Keratinocyte (primary cell): Measurements from ENCODE around the gene LMO3. TPM values are rescaled to one million over a fixed set of nuclear protein-coding genes. Genes with fewer than 3 reads are reported as not detected.

Source experiments
- DNase-seq: peaks from one replicate; pipeline ENCODE4 v3.0.0-alpha.2; 2011; ENCODE audit warnings: low read depth, missing footprints, low spot score
- FAIRE-seq: peaks from 2 replicates; lab custom pipeline; 2011; peaks lifted over from hg19 to GRCh38; lab: Jason Lieb, UNC
- H2AFZ ChIP-seq: 2 replicates; pipeline ENCODE4 v1.6.0; 2012; ENCODE audit warnings: low read length, control low read depth, inconsistent platforms; ENCODE audit not compliant: control insufficient read depth
- H3K27ac ChIP-seq: 2 replicates; pipeline ENCODE4 v1.5.1; 2011; ENCODE audit warnings: low read length; ENCODE audit not compliant: control insufficient read depth, insufficient read depth
- H3K27me3 ChIP-seq: 3 replicates; pipeline ENCODE4 v1.6.0; 2011; ENCODE audit warnings: low read length; ENCODE audit not compliant: control insufficient read depth, insufficient read depth; ENCODE audit errors: extremely low read depth
- H3K36me3 ChIP-seq, 2 experiments: 2 replicates in 1 of 2; 3 replicates in 1 of 2; pipeline ENCODE4 v1.5.1; 2011; ENCODE audit warnings: low read length in 2 of 2, mild to moderate bottlenecking in 1 of 2; ENCODE audit not compliant: control insufficient read depth in 2 of 2, insufficient read depth in 2 of 2; ENCODE audit errors: extremely low read depth in 1 of 2
- H3K4me1 ChIP-seq: 3 replicates; pipeline ENCODE4 v1.5.1; 2011; ENCODE audit warnings: low read length; ENCODE audit not compliant: control insufficient read depth, insufficient read depth; ENCODE audit errors: extremely low read depth
- H3K4me2 ChIP-seq: 3 replicates; pipeline ENCODE4 v1.6.0; 2011; ENCODE audit warnings: low read depth, low read length; ENCODE audit not compliant: control insufficient read depth, insufficient read depth; ENCODE audit errors: extremely low read depth
- H3K4me3 ChIP-seq, 3 experiments: fragments of 200-600 bp in 1 of 3; sonication (generic) in 1 of 3; 2 replicates in 2 of 3; 3 replicates in 1 of 3; pipeline ENCODE4 v1.5.1; 2011 to 2016; ENCODE audit warnings: low read length in 3 of 3, mild to moderate bottlenecking in 3 of 3, control low read depth in 2 of 3, inconsistent platforms in 1 of 3, low read depth in 1 of 3, mixed read lengths in 1 of 3, mixed run types in 1 of 3, moderate library complexity in 1 of 3; ENCODE audit not compliant: control insufficient read depth in 2 of 3, insufficient read depth in 2 of 3; ENCODE audit errors: extremely low read depth in 1 of 3
- H3K79me2 ChIP-seq: 2 replicates; pipeline ENCODE4 v1.6.0; 2012; ENCODE audit warnings: low read length; ENCODE audit not compliant: control insufficient read depth, insufficient read depth
- H3K9ac ChIP-seq: 3 replicates; pipeline ENCODE4 v1.6.0; 2011; ENCODE audit warnings: low read length; ENCODE audit not compliant: control insufficient read depth, insufficient read depth; ENCODE audit errors: extremely low read depth
- H3K9me1 ChIP-seq: 3 replicates; pipeline ENCODE4 v1.6.0; 2011; ENCODE audit warnings: low read length; ENCODE audit not compliant: control insufficient read depth, insufficient read depth; ENCODE audit errors: extremely low read depth
- H3K9me3 ChIP-seq: 2 replicates; pipeline ENCODE4 v1.5.1; 2012; ENCODE audit warnings: low read depth, low read length; ENCODE audit not compliant: control insufficient read depth
- H4K20me1 ChIP-seq: 3 replicates; pipeline ENCODE4 v1.6.0; 2011; ENCODE audit warnings: low read length; ENCODE audit not compliant: control insufficient read depth, insufficient read depth; ENCODE audit errors: extremely low read depth
- CTCF ChIP-seq, 3 experiments: IDR thresholded peaks in 1 of 3; conservative IDR thresholded peaks in 1 of 3; optimal IDR thresholded peaks in 1 of 3; 2 replicates in 2 of 3; 3 replicates in 1 of 3; pipeline versions ENCODE3 to v1.5.1; 2011; ENCODE audit warnings: low read length in 3 of 3, mild to moderate bottlenecking in 3 of 3, moderate library complexity in 2 of 3, control low read depth in 1 of 3, inconsistent platforms in 1 of 3; ENCODE audit not compliant: insufficient read depth in 2 of 3; ENCODE audit errors: extremely low read depth in 1 of 3
- EZH2 ChIP-seq: IDR thresholded peaks from one replicate; pipeline ENCODE4 v1.6.1; 2012; ENCODE audit warnings: inconsistent platforms, mild to moderate bottlenecking, low read length, moderate library complexity
- dilution Hi-C: fragments of 300-500 bp; cut with MboI; formaldehyde crosslinking; loops from one replicate; pipeline ENCODE4 v1.7.0; 2020; ENCODE audit warnings: low sequenced_read_pairs; ENCODE audit not compliant: extremely low pct_ligation_motif_present
- polyA plus RNA-seq, 5 experiments: library from polyadenylated mRNA; depleted of rRNA in 3 of 5; stranded (reverse) in 3 of 5; stranded (forward) in 1 of 5; unstranded in 1 of 5; fragments of >200 nt; gene quantifications; 1 replicate in 1 of 5; 2 replicates in 3 of 5; 3 replicates in 1 of 5; pipeline versions ENCODE4 v1.2.1 to v1.2.3, GENCODE V29; 2011 to 2012; ENCODE audit warnings: missing spikeins in 2 of 5, low read depth in 1 of 5, low replicate concordance in 1 of 5

The LMO3 gene
- polyA plus RNA-seq, 1 donor (not counting 4 experiments of a cell fraction or from before 2014, with no cell fraction given): not detected

- H3K4me3 ChIP-seq: no peak overlapping the region
- DNase-seq: no peak
- no peaks in the 10 kb centered on the region for H3K36me3 ChIP-seq
- H3K27ac ChIP-seq: no peak overlapping the region
- peaks cover 3% of the 10 kb centered on the region for H3K4me1 ChIP-seq
- no peaks in the 10 kb centered on the region for H3K9me1 ChIP-seq
- H2AFZ ChIP-seq: no peak overlapping the region
- no peaks in the 10 kb centered on the region for H3K9me3 ChIP-seq
- H3K9ac ChIP-seq: no peak overlapping the region
- FAIRE-seq: no peak
- H3K79me2 ChIP-seq: no peaks in the 10 kb centered on the region
- H4K20me1 ChIP-seq: no peaks in the 10 kb centered on the region
- H3K27me3 ChIP-seq: peaks cover 26% of the 10 kb centered on the region
- TF ChIP-seq EZH2 (no peak), CTCF (optimal IDR thresholded peaks at IDR 0.05 in 1 of 3, IDR thresholded peaks at IDR 0.05 in 1 of 3, conservative IDR thresholded peaks at IDR 0.05 in 1 of 3; ENCODE audit: extremely low read depth in 1 of 3, insufficient read depth in 2 of 3, low read length in 3 of 3) (no peak)
- dilution Hi-C loops: no loop called here
- no peak overlapping the region for H3K4me2 ChIP-seq
Measured at GRCh38 chr12:16613199-16613598, 7.2 kb upstream of the LMO3 start.

GRCh38 chr12:16612647-16613046, 6.7 kb upstream of the LMO3 start:
- DNase-seq (no peak), FAIRE-seq (no peak)
- no peak for TF ChIP-seq EZH2
- H3K9me3 ChIP-seq: no peaks in the 10 kb centered on the region
- no peak overlapping the region for H3K4me2 ChIP-seq
- no peak overlapping the region for H3K27ac ChIP-seq
- H3K4me1 ChIP-seq: peaks cover 3% of the 10 kb centered on the region
- no peaks in the 10 kb centered on the region for H3K9me1 ChIP-seq
- dilution Hi-C loops: no loop called here
- H4K20me1 ChIP-seq: no peaks in the 10 kb centered on the region
- H2AFZ ChIP-seq: no peak overlapping the region
- H3K36me3 ChIP-seq: no peaks in the 10 kb centered on the region
- no peak overlapping the region for H3K4me3 ChIP-seq
- H3K9ac ChIP-seq: no peak overlapping the region
- H3K79me2 ChIP-seq: no peaks in the 10 kb centered on the region
- H3K27me3 ChIP-seq: peaks cover 31% of the 10 kb centered on the region

- Histone ChIP-seq H3K79me2 (no peaks in the 10 kb centered on the region), H3K4me2 (no peak overlapping the region), H3K4me1 (peaks cover 3% of the 10 kb centered on the region), H4K20me1 (no peaks in the 10 kb centered on the region), H3K9me1 (no peaks in the 10 kb centered on the region), H2AFZ (no peak overlapping the region), H3K36me3 (no peaks in the 10 kb centered on the region), H3K9ac (no peak overlapping the region), H3K4me3 (no peak overlapping the region), H3K9me3 (no peaks in the 10 kb centered on the region), H3K27ac (no peak overlapping the region), H3K27me3 (peaks cover 44% of the 10 kb centered on the region)
- TF ChIP-seq CTCF (optimal IDR thresholded peaks at IDR 0.05 in 1 of 3, IDR thresholded peaks at IDR 0.05 in 1 of 3, conservative IDR thresholded peaks at IDR 0.05 in 1 of 3; ENCODE audit: extremely low read depth in 1 of 3, insufficient read depth in 2 of 3, low read length in 3 of 3): no peak
- TF ChIP-seq EZH2: no peak
- no peak for FAIRE-seq
- no peak for DNase-seq
- dilution Hi-C loops: no loop called here
Measured at GRCh38 chr12:16611146-16611545, 5.2 kb upstream of the LMO3 start.
